GM23338 (cell line): ENCODE data around the gene ADD3. TPM values are rescaled to one million over a fixed set of nuclear protein-coding genes. Genes with fewer than 3 reads are reported as not detected.

Source experiments
- ATAC-seq: fragments of 200-7000 bp; cut with Tn5 transposase; 3 replicates; pipeline ENCODE4 v1.9.1; 2020
- DNase-seq: peaks from one replicate; pipeline ENCODE4 v3.0.0-alpha.2; 2015; ENCODE audit warnings: low spot score
- H2AFZ ChIP-seq: fragments of 200-600 bp; sonication (generic); 2 replicates; pipeline ENCODE4 v1.8.0; 2016; ENCODE audit warnings: antibody characterized with exemption, mild to moderate bottlenecking, moderate library complexity
- H3F3A ChIP-seq: fragments of 200-600 bp; sonication (generic); replicated peaks from 2 replicates; pipeline ENCODE4 v1.8.0; 2017; ENCODE audit warnings: antibody characterized with exemption, mixed run types, low read depth
- H3K27ac ChIP-seq: fragments of 200-600 bp; sonication (generic); 2 replicates; pipeline ENCODE4 v1.6.1; 2016; ENCODE audit warnings: low read depth
- H3K27me3 ChIP-seq: fragments of 200-600 bp; sonication (generic); 2 replicates; pipeline ENCODE4 v1.8.0; 2016; ENCODE audit warnings: mild to moderate bottlenecking, mixed run types, moderate library complexity; ENCODE audit not compliant: insufficient read depth
- H3K36me3 ChIP-seq: fragments of 200-600 bp; sonication (generic); 2 replicates; pipeline ENCODE4 v1.8.0; 2016; ENCODE audit warnings: mild to moderate bottlenecking; ENCODE audit not compliant: insufficient read depth
- H3K4me1 ChIP-seq: fragments of 200-600 bp; sonication (generic); 2 replicates; pipeline ENCODE4 v1.8.0; 2016; ENCODE audit warnings: mild to moderate bottlenecking, moderate library complexity; ENCODE audit not compliant: insufficient read depth
- H3K4me2 ChIP-seq: fragments of 200-600 bp; sonication (generic); 2 replicates; pipeline ENCODE4 v1.7.1; 2017; ENCODE audit warnings: mixed run types
- H3K4me3 ChIP-seq: fragments of 200-600 bp; sonication (generic); 2 replicates; pipeline ENCODE4 v1.6.1; 2016; ENCODE audit warnings: mixed run types
- H3K79me2 ChIP-seq: fragments of 200-600 bp; sonication (generic); replicated peaks from 2 replicates; pipeline ENCODE4 v1.8.0; 2017; ENCODE audit warnings: mild to moderate bottlenecking; ENCODE audit not compliant: insufficient read depth
- H3K9me2 ChIP-seq: fragments of 200-600 bp; sonication (generic); 2 replicates; pipeline ENCODE4 v1.8.0; 2017; ENCODE audit not compliant: insufficient read depth
- H4K20me1 ChIP-seq: fragments of 200-600 bp; sonication (generic); replicated peaks from 2 replicates; pipeline ENCODE4 v1.8.0; 2017; ENCODE audit warnings: mild to moderate bottlenecking; ENCODE audit not compliant: insufficient read depth
- H3K27ac Mint-ChIP-seq: 2 replicates; pipeline ENCODE4 v1.8.0; 2020; ENCODE audit warnings: inconsistent platforms, mild to moderate bottlenecking, moderate library complexity, mixed read lengths
- H3K27me3 Mint-ChIP-seq: 3 replicates; pipeline ENCODE4 v1.8.0; 2022; ENCODE audit warnings: low read depth, mild to moderate bottlenecking, moderate library complexity, mixed read lengths, inconsistent platforms; ENCODE audit not compliant: insufficient read depth, poor library complexity
- H3K36me3 Mint-ChIP-seq: 3 replicates; pipeline ENCODE4 v1.8.0; 2021; ENCODE audit warnings: low read depth, mild to moderate bottlenecking, inconsistent platforms, moderate library complexity, mixed read lengths
- H3K4me1 Mint-ChIP-seq: 3 replicates; pipeline ENCODE4 v1.8.0; 2020; ENCODE audit warnings: mild to moderate bottlenecking, inconsistent platforms, mixed read lengths
- H3K4me3 Mint-ChIP-seq: 3 replicates; pipeline ENCODE4 v1.8.0; 2021; ENCODE audit warnings: moderate library complexity, mild to moderate bottlenecking, inconsistent platforms, mixed read lengths
- H3K9me3 Mint-ChIP-seq: 3 replicates; pipeline ENCODE4 v1.8.0; 2020; ENCODE audit warnings: moderate library complexity, mild to moderate bottlenecking, inconsistent platforms, mixed read lengths
- CREB1 ChIP-seq: fragments of 250-450 bp; sonication (Bioruptor Pico); IDR thresholded peaks from 2 replicates; pipeline ENCODE4 v1.5.0; 2020; ENCODE audit warnings: low read depth, mild to moderate bottlenecking, moderate library complexity
- CTCF ChIP-seq, 2 experiments: fragments of 200-600 bp in 1 of 2; sonication (generic) in 1 of 2; conservative IDR thresholded peaks; 2 replicates each; pipeline versions ENCODE4 v1.5.1 to v1.6.1; 2016 to 2017; ENCODE audit warnings: antibody characterized with exemption in 2 of 2, low read depth in 2 of 2, mild to moderate bottlenecking in 2 of 2, moderate library complexity in 1 of 2
- EZH2 ChIP-seq: fragments of 200-600 bp; sonication (generic); IDR thresholded peaks from one replicate; pipeline ENCODE4 v1.8.0; 2017; ENCODE audit warnings: antibody characterized with exemption, mild to moderate bottlenecking, low read depth; ENCODE audit not compliant: unreplicated experiment
- EZH2phosphoT487 ChIP-seq: fragments of 200-600 bp; sonication (generic); IDR thresholded peaks from one replicate; pipeline ENCODE4 v1.8.1; 2018; ENCODE audit warnings: antibody characterized with exemption; ENCODE audit not compliant: unreplicated experiment
- JUNB ChIP-seq: IDR thresholded peaks from one replicate; pipeline ENCODE4 v1.6.1; 2016; ENCODE audit warnings: antibody characterized with exemption; ENCODE audit not compliant: unreplicated experiment
- NANOG ChIP-seq: IDR thresholded peaks from 2 replicates; pipeline ENCODE4 v1.6.1; 2016; ENCODE audit warnings: antibody characterized with exemption, borderline replicate concordance
- POLR2AphosphoS5 ChIP-seq: IDR thresholded peaks from 2 replicates; pipeline ENCODE4 v1.6.1; 2016; ENCODE audit warnings: antibody characterized with exemption, low read depth
- STAT1 ChIP-seq: IDR thresholded peaks from one replicate; pipeline ENCODE4 v1.6.1; 2016; ENCODE audit warnings: antibody characterized with exemption; ENCODE audit not compliant: unreplicated experiment
- ZNF114 ChIP-seq: fragments of 250-450 bp; sonication (Bioruptor Pico); IDR thresholded peaks from 2 replicates; pipeline ENCODE4 v1.5.0; 2020; ENCODE audit warnings: mild to moderate bottlenecking, moderate library complexity
- ZNF331 ChIP-seq: fragments of 250-450 bp; sonication (Bioruptor Pico); IDR thresholded peaks from 2 replicates; pipeline ENCODE4 v1.5.0; 2020; ENCODE audit warnings: low read depth, mild to moderate bottlenecking, moderate library complexity
- ZNF462 ChIP-seq: fragments of 250-450 bp; sonication (Bioruptor Pico); IDR thresholded peaks from 2 replicates; pipeline ENCODE4 v1.5.0; 2020; ENCODE audit warnings: mild to moderate bottlenecking, moderate library complexity
- polyA plus RNA-seq: library from polyadenylated mRNA; unstranded; fragments of >200 nt; fragmentation: Nextera tagmentation; extraction: Ambion mirVana; gene quantifications from 2 replicates; pipeline ENCODE4 v1.2.1, GENCODE V29; 2016
- total RNA-seq: library from RNA; depleted of rRNA; stranded (reverse); fragments of >200 nt; shearing (Covaris generic); gene quantifications from 2 replicates; pipeline ENCODE4 v1.2.3, GENCODE V29; 2014
- TF ChIP-seq, protein P1 (sequence below): IDR thresholded peaks from one replicate; pipeline ENCODE4 v1.6.1; 2018; ENCODE audit warnings: antibody characterized with exemption; ENCODE audit not compliant: unreplicated experiment
- TF ChIP-seq, protein P2 (sequence below): IDR thresholded peaks from 2 replicates; pipeline ENCODE4 v1.6.1; 2016; ENCODE audit warnings: antibody characterized with exemption

The ADD3 gene
- total and polyA plus RNA-seq, 2 experiments from 2014 or later, result 68.5 to 767 TPM

DNA sequence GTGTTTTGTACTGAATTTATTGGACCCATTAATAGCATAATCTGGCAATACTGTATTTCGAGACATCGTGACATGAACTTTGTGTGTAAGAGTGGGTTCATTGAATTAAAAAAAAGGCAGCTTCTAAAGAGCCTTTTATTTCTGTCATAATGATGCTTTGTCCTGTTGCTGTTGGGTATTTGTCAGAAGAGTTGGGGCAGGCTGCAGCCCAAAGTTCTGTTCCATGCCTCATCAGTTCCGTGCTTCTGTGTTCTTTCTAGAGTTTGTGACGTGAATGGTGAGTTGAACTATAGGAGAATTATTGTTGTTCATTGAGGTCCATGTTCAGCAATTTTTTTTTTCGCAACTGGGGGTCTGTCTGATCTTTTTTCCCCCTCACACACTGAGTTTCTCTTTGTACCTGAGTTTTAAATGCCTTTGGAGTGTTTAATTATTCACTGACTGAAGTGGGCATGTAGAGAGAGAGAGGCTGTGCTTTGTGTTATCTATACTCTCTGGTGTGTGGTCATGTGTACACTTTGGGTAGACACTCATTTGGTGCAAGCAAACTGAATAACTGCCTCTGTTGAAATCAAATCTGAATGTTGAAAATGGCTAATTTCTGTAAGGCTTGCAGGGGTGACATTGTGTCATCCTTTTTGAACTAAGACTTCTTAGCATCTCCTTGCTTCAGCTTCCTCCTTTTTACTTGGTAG is 69.8 kb downstream of the ADD3 start:
- H3K4me3 Mint-ChIP-seq, result no peak overlapping the region
- H3K27me3 Mint-ChIP-seq, result peaks cover 2% of the 10 kb centered on the region
- TF ChIP-seq, protein P1, sequence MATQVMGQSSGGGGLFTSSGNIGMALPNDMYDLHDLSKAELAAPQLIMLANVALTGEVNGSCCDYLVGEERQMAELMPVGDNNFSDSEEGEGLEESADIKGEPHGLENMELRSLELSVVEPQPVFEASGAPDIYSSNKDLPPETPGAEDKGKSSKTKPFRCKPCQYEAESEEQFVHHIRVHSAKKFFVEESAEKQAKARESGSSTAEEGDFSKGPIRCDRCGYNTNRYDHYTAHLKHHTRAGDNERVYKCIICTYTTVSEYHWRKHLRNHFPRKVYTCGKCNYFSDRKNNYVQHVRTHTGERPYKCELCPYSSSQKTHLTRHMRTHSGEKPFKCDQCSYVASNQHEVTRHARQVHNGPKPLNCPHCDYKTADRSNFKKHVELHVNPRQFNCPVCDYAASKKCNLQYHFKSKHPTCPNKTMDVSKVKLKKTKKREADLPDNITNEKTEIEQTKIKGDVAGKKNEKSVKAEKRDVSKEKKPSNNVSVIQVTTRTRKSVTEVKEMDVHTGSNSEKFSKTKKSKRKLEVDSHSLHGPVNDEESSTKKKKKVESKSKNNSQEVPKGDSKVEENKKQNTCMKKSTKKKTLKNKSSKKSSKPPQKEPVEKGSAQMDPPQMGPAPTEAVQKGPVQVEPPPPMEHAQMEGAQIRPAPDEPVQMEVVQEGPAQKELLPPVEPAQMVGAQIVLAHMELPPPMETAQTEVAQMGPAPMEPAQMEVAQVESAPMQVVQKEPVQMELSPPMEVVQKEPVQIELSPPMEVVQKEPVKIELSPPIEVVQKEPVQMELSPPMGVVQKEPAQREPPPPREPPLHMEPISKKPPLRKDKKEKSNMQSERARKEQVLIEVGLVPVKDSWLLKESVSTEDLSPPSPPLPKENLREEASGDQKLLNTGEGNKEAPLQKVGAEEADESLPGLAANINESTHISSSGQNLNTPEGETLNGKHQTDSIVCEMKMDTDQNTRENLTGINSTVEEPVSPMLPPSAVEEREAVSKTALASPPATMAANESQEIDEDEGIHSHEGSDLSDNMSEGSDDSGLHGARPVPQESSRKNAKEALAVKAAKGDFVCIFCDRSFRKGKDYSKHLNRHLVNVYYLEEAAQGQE, result no peak
- no peak for TF ChIP-seq EZH2
- TF ChIP-seq CREB1, result no peak
- no peak for TF ChIP-seq CTCF (conservative IDR thresholded peaks at IDR 0.05; ENCODE audit: low read depth in 2 of 2)
- no peak for TF ChIP-seq ZNF462
- TF ChIP-seq, protein P2, sequence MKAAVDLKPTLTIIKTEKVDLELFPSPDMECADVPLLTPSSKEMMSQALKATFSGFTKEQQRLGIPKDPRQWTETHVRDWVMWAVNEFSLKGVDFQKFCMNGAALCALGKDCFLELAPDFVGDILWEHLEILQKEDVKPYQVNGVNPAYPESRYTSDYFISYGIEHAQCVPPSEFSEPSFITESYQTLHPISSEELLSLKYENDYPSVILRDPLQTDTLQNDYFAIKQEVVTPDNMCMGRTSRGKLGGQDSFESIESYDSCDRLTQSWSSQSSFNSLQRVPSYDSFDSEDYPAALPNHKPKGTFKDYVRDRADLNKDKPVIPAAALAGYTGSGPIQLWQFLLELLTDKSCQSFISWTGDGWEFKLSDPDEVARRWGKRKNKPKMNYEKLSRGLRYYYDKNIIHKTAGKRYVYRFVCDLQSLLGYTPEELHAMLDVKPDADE, result no peak
- no peak for TF ChIP-seq NANOG
- TF ChIP-seq POLR2AphosphoS5, result no peak
- no peak for TF ChIP-seq JUNB
- TF ChIP-seq ZNF114 (CRISPR knock-in tag), result no peak
- no peak for TF ChIP-seq STAT1
- no peak for TF ChIP-seq EZH2phosphoT487
- TF ChIP-seq ZNF331 (CRISPR knock-in tag), result no peak
- no peak overlapping the region for H3K27ac ChIP-seq
- no peaks in the 10 kb centered on the region for H3K9me2 ChIP-seq
- H3K4me3 ChIP-seq, result no peak overlapping the region
- H3F3A ChIP-seq, result no peaks in the 10 kb centered on the region
- H4K20me1 ChIP-seq, result peaks cover 18% of the 10 kb centered on the region; the same call in 1 of the 2 replicates
- peaks cover 54% of the 10 kb centered on the region for H3K4me1 Mint-ChIP-seq
- ATAC-seq (no peak), DNase-seq (no peak)
- H3K4me1 ChIP-seq, result peaks cover 31% of the 10 kb centered on the region
- no peaks in the 10 kb centered on the region for H3K9me3 Mint-ChIP-seq
- H2AFZ ChIP-seq, result no peak overlapping the region
- H3K79me2 ChIP-seq, result peaks cover 78% of the 10 kb centered on the region
- H3K4me2 ChIP-seq, result no peak overlapping the region
- no peaks in the 10 kb centered on the region for H3K36me3 ChIP-seq
- no peaks in the 10 kb centered on the region for H3K27me3 ChIP-seq
- H3K36me3 Mint-ChIP-seq, result no peaks in the 10 kb centered on the region
- H3K27ac Mint-ChIP-seq, result peak overlapping the region; percentile 37; the same call in 1 of the 2 replicates
